Measurements from ENCODE around the gene ETS2. TPM values are rescaled to one million over a fixed set of nuclear protein-coding genes. Genes with fewer than 3 reads are reported as not detected.

Gene ETS2
- total and polyA plus RNA-seq, 2 donors, result 91.7 to 113 TPM

DNA sequence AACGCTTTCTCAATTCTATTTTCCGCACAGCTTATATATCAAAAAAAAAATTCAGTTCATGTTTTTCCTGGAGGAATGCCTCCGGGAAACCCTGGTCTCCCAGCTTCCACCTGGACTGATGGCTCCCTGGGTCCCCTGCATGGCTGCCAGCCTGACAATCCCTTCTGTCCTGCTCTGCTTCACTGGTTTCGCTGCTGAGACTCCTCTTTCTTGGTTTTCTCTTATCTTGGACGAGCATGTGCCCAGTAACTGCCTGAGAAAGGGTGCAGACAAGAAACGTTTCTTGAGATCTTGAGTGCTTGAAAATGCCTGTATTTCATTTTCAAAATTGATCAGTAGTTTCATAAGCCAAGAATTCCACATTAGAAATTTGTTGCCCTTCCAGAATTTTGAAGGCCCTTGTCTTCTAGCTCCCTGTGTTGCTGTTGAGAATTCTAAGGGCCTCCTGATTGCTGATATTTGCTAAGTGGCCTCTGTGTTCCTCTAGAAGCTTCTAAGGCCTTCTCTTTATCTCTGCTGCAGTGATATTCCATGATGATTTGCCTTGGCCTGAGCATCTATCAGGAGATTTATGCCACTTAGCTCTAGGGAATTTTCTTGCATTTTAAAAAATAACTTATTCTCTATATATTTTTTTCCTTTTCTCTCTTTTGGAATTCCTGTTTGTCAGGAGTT, 44.7 kb downstream of the ETS2 start:
- no peak overlapping the region for H3K27ac ChIP-seq (ENCODE audit: low read depth)
- DNase-seq (ENCODE audit: extremely low spot score), result no peak
- peaks cover 3% of the 10 kb centered on the region for H3K4me1 ChIP-seq (ENCODE audit: insufficient read depth)
- 81% methylated on average over 6 of the region's 6 CpGs for WGBS
- no peaks in the 10 kb centered on the region for H3K36me3 ChIP-seq (ENCODE audit: insufficient read depth)
- H3K4me3 ChIP-seq (ENCODE audit: low read depth, low read length), result no peak overlapping the region

DNA sequence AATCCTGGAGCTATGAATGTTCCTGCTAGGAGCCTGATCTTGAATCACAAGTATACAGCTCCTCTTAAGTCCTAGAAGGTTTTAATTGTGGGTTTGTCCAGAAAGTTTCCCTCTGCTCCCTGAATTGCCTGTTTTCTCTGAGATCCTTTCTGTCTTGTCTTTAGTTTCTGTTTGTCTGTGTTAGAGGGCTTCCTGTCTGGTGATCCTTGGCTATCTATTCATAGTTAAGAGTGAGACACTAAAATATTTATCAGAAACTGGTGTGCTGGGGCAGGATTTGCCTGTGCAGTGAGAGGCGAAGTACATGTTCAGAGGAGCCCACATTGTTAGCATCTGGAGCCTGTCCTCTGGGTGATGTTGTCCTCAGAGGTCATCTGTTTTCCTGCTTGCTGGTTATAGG, 45.4 kb downstream of the ETS2 start:
- DNase-seq (ENCODE audit: extremely low spot score), result no peak
- H3K36me3 ChIP-seq (ENCODE audit: insufficient read depth), result no peaks in the 10 kb centered on the region
- no peak overlapping the region for H3K4me3 ChIP-seq (ENCODE audit: low read depth, low read length)
- WGBS, result 100% methylated on average over 1 of the region's 1 CpG
- no peak overlapping the region for H3K27ac ChIP-seq (ENCODE audit: low read depth)
- peaks cover 3% of the 10 kb centered on the region for H3K4me1 ChIP-seq (ENCODE audit: insufficient read depth)

GRCh38 chr21:38852278-38852677, 46.5 kb downstream of the ETS2 start:
- Histone ChIP-seq H3K4me1 (ENCODE audit: insufficient read depth) (peaks cover 3% of the 10 kb centered on the region), H3K36me3 (ENCODE audit: insufficient read depth) (no peaks in the 10 kb centered on the region), H3K4me3 (ENCODE audit: low read depth, low read length) (no peak overlapping the region), H3K27ac (ENCODE audit: low read depth) (no peak overlapping the region)
- no peak for DNase-seq (ENCODE audit: extremely low spot score)
- 95% methylated on average over 3 of the region's 3 CpGs for WGBS

GRCh38 chr21:38852708-38853107, 47.0 kb downstream of the ETS2 start:
- Histone ChIP-seq H3K36me3 (ENCODE audit: insufficient read depth) (no peaks in the 10 kb centered on the region), H3K4me1 (ENCODE audit: insufficient read depth) (peaks cover 3% of the 10 kb centered on the region), H3K4me3 (ENCODE audit: low read depth, low read length) (no peak overlapping the region), H3K27ac (ENCODE audit: low read depth) (no peak overlapping the region)
- WGBS, result 83% methylated on average over 3 of the region's 3 CpGs
- DNase-seq (ENCODE audit: extremely low spot score), result no peak

GRCh38 chr21:38853421-38853919, 47.7 kb downstream of the ETS2 start:
- H3K36me3 ChIP-seq (ENCODE audit: insufficient read depth), result no peaks in the 10 kb centered on the region
- DNase-seq (ENCODE audit: extremely low spot score), result no peak
- no peak overlapping the region for H3K27ac ChIP-seq (ENCODE audit: low read depth)
- no peak overlapping the region for H3K4me3 ChIP-seq (ENCODE audit: low read depth, low read length)
- 74% methylated on average over 6 of the region's 6 CpGs for WGBS
- peaks cover 2% of the 10 kb centered on the region for H3K4me1 ChIP-seq (ENCODE audit: insufficient read depth)

DNA sequence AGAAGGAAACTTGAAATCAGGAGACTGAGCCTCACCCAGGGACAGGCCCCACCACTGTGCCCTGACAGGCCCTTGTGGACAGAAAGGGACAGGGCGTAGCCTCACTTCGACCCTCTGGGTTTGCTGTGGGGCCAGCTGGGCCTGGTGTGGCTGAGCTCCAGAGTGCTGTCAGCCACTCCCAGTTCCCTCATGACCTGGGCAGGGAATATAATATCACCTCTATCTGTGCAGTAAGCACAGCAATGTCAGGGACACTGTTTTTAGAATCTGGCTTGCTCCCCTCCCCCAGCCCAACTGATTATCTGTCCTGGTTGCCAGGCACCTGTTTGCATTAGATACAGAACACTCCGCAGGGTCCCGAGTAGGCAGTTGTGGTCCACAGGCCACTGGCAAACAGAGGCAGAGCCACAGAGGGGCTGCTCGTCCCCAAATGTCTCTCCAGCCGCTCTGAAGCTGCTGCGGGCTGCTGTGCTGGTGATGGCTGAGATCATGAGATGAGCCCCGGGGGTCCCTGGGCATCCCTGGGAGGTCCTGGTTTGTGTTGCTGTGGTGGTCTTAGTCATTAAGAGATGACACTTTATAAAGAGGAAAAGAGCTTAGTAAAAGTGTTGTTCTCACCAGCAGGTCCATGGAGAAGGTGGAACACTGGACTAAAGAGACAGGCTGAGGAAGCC, 51.6 kb downstream of the ETS2 start:
- no peak for DNase-seq (ENCODE audit: extremely low spot score)
- WGBS, result 90% methylated on average over 8 of the region's 8 CpGs
- Histone ChIP-seq H3K4me3 (ENCODE audit: low read depth, low read length) (no peak overlapping the region), H3K36me3 (ENCODE audit: insufficient read depth) (no peaks in the 10 kb centered on the region), H3K27ac (ENCODE audit: low read depth) (no peak overlapping the region), H3K4me1 (ENCODE audit: insufficient read depth) (no peaks in the 10 kb centered on the region)

DNA sequence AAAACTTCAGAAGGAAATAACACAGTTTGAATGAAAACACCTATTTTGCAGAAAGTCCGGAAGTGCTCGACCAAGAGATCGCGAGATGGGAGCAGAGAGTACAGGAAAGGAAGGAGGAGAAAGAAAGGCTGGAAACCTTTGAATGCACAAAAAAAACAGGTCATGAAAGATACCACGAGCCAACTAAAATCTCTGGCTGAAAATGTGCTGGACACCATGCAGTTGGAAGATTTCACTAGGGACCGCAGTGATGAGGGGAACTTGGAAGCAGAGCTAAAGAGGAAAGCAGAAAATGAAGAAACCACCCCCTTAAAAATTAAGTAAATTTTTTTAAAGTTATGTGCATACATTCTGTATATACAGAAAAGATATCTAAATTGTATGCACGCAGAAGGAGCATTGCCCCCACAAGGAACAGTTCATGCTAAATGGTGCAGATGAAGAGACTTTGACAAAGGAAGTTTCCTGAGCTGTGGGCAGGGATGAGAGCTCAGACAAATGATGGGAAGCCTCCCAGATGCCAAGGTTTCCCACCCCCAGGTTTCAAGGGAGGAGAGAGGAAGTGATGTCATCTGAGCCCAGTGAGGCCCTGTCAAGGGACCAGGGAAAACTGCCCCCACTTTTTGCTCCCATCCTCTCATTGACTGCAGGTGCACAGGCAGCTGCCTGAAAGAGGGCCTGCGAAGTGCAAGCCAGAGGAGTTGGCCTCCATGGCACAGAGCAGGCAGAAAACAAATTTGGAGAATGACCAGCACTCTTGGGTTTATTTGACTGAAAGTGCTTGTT, 52.5 kb downstream of the ETS2 start:
- H3K4me3 ChIP-seq (ENCODE audit: low read depth, low read length), result no peak overlapping the region
- no peak for DNase-seq (ENCODE audit: extremely low spot score)
- H3K4me1 ChIP-seq (ENCODE audit: insufficient read depth), result no peaks in the 10 kb centered on the region
- H3K27ac ChIP-seq (ENCODE audit: low read depth), result no peak overlapping the region
- 67% methylated on average over 8 of the region's 8 CpGs for WGBS
- H3K36me3 ChIP-seq (ENCODE audit: insufficient read depth), result no peaks in the 10 kb centered on the region

GRCh38 chr21:38858812-38859205, 53.1 kb downstream of the ETS2 start:
- Histone ChIP-seq H3K27ac (ENCODE audit: low read depth) (no peak overlapping the region), H3K4me1 (ENCODE audit: insufficient read depth) (no peaks in the 10 kb centered on the region), H3K36me3 (ENCODE audit: insufficient read depth) (no peaks in the 10 kb centered on the region), H3K4me3 (ENCODE audit: low read depth, low read length) (no peak overlapping the region)
- 97% methylated on average over 1 of the region's 1 CpG for WGBS
- no peak for DNase-seq (ENCODE audit: extremely low spot score)

DNA sequence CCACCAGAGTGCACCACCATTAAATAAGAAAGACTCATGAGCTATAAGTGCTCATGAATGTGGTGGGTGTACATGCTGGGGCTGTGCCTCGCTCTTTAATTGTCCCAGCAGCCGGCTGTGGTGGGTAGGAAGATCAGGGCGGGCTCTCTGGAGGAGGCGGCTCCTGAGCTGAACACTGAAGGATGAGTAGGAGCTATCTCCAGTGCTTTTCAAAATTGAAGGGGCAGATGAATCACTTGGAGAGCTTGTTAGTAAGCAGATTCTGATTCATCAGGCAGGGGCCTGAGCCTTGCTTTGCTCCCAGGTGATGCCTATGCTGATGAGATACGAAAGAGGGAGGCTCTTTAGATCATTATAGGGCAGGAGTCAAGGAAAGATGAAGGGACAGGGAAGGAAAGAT, 54.1 kb downstream of the ETS2 start:
- H3K36me3 ChIP-seq (ENCODE audit: insufficient read depth), result no peaks in the 10 kb centered on the region
- no peaks in the 10 kb centered on the region for H3K4me1 ChIP-seq (ENCODE audit: insufficient read depth)
- no peak for DNase-seq (ENCODE audit: extremely low spot score)
- 98% methylated on average over 5 of the region's 5 CpGs for WGBS
- no peak overlapping the region for H3K4me3 ChIP-seq (ENCODE audit: low read depth, low read length)
- no peak overlapping the region for H3K27ac ChIP-seq (ENCODE audit: low read depth)

GRCh38 chr21:38861056-38861455, 55.3 kb downstream of the ETS2 start:
- WGBS, result 58% methylated on average over 6 of the region's 6 CpGs
- no peak for DNase-seq (ENCODE audit: extremely low spot score)

DNA sequence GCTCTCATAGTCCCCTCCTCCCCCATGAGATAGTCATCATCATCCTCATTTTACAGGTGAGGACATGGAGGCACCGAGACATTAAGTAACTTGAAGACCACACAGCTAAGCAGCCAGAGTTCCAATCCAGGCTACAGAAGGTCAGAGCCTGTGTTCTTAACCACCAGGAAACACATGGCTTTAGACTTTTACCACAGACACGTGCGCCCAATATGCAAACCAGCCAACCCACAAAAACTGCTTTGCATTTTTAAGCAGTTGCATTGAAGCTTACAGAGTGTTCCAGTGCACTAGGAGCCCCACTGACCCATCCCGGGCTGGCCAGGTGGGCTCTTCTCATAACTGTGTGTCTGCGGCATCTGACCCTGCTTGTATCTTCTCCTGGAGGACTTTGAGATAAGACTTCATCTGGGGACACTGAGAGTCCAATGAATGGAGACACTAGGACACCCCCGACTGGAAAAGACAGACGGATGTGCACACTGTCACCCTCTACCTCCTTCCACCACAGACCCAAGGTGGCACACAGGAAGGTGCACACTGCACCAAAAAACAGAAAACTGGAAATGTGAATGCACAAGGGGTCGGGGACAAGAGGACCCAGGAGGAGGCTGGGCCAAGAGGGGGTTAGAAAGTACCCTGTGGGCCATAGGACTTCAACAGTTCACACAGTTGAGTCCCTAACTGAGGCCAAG, 56.4 kb downstream of the ETS2 start:
- Histone ChIP-seq H3K36me3 (ENCODE audit: insufficient read depth) (no peaks in the 10 kb centered on the region), H3K27ac (ENCODE audit: low read depth) (no peak overlapping the region), H3K4me3 (ENCODE audit: low read depth, low read length) (no peak overlapping the region), H3K4me1 (ENCODE audit: insufficient read depth) (no peaks in the 10 kb centered on the region)
- WGBS, result 81% methylated on average over 8 of the region's 8 CpGs
- no peak for DNase-seq (ENCODE audit: extremely low spot score)

More at GRCh38 chr21:38861056-38861455, 55.3 kb downstream of the ETS2 start:
- Histone ChIP-seq H3K27ac (ENCODE audit: low read depth) (no peak overlapping the region), H3K36me3 (ENCODE audit: insufficient read depth) (no peaks in the 10 kb centered on the region), H3K4me1 (ENCODE audit: insufficient read depth) (no peaks in the 10 kb centered on the region), H3K4me3 (ENCODE audit: low read depth, low read length) (no peak overlapping the region)

DNA sequence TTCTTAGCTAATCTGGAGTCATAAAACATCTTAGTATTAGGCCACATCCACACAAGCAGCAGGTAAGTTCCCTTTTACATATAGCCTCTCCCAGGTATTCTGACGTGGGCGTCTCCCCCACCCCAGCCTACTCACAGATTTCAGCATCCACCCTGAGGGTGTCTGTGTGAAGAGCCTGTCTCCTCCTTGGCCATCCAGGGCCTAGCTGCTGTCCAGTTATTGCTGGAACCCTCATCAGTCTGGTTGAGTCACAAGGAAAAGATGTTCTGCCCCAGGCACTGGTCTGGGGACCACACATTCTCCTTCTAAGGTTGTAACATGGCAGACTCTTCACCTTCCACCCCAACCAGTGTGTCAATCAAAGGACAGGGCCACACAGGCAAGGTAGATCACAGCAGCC, 57.6 kb downstream of the ETS2 start:
- Histone ChIP-seq H3K27ac (ENCODE audit: low read depth) (no peak overlapping the region), H3K4me1 (ENCODE audit: insufficient read depth) (no peaks in the 10 kb centered on the region), H3K36me3 (ENCODE audit: insufficient read depth) (no peaks in the 10 kb centered on the region), H3K4me3 (ENCODE audit: low read depth, low read length) (no peak overlapping the region)
- no peak for DNase-seq (ENCODE audit: extremely low spot score)
- WGBS, result 98% methylated on average over 2 of the region's 2 CpGs

DNA sequence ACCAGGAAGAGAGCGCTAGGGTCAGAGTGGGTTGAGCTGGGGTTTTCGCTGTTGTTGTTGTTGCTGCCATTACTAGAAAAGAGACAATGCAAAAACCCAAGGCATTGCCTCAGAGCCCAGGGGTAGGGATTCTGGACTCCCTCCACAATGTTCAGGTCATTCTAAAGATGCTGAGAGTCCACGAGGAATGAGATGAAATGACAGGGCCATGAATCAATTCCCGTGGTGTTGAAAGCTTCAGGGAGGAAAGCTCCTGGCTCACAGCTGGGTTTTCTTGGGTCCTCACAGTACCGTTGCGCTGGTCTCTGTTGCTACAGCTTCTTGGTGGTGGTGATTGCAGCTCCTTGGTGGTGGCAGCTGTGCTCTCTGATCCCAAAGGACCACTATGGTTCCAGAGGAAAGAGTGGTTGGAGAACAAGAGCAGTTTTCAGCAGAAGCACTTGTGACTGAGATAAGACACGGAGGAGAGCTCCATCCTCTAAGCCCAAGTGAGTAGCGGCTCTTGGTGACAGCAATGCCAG, 58.2 kb downstream of the ETS2 start:
- WGBS, result 88% methylated on average over 8 of the region's 8 CpGs
- H3K36me3 ChIP-seq (ENCODE audit: insufficient read depth), result no peaks in the 10 kb centered on the region
- DNase-seq (ENCODE audit: extremely low spot score), result no peak

More for the DNA sequence above, 58.2 kb downstream of the ETS2 start:
- Histone ChIP-seq H3K4me3 (ENCODE audit: low read depth, low read length) (no peak overlapping the region), H3K27ac (ENCODE audit: low read depth) (no peak overlapping the region), H3K4me1 (ENCODE audit: insufficient read depth) (no peaks in the 10 kb centered on the region)

Data from urinary bladder (tissue), 4 donors.